HG03571 (cell line): Measurements from ENCODE around the gene EVL.

Experiments used
- ATAC-seq: cut with Tn5 transposase; IDR thresholded peaks from one replicate; pipeline ENCODE4 v1.9.1; 2021; ENCODE audit not compliant: unreplicated experiment

The EVL gene

DNA sequence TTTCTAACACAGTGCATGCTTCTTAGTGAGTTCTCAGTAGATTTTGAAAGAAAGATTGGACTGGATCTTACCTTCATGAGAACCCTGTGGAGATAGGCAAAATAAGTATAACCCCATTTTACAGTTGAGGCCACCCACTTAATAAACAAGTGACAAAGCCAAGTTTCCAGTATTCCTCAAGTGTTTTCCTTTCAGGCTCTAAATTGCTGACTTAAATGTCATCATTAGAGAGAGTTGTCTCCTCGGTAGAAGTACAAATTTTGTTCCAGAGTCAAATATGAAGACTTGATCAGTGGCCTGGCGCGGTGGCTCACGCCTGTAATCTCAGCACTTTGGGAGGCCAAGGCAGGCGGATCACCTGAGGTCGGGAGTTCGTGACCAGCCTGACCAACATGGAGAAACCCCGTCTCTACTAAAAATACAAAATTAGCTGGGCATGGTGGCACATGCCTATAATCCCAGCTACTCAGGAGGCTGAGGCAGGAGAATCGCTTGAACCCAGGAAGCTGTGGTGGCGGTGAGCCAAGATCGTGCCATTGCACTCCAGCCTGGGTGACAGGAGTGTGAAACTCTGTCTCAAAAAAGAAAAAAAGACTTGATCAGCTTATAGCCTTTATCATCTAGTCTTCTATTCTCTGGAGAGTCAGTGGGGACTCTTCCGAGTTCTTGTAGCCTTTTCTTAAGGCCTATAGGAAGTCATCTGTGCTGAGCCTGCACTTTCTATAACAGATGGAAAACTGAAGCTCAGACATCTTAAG is 708 bp upstream of the EVL start:
- peak; percentile 4 for ATAC-seq

DNA sequence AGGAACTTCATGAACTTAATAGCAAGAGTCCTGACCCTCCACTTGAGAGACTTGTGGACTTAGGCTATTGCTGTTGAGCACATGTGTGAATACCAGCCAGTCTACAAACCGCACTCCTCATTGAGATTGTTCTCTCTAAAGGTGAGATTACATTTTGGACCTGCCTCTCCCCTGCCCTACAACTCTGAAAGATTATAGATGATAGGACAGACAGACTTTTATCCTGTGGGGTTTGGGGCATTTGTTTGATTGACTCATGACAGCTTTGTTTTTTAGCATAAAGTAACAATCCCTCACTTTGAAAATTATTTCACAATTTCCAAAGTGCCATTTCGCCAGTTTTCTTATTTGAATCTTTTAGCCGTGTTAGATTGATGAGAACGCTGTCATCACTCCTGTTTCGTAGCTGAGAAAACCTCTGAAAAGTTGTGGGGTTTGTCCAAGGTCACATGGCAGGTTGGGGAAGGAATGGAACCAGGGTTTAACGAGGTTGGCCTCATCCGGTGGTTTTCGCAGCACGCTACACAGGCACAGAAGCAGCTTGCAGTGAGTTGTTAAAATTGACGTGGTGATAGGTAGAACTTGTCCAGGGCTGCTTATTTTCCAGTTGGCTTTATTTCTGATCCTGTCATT is 836 bp downstream of the EVL start:
- ATAC-seq: peak; percentile 28

DNA sequence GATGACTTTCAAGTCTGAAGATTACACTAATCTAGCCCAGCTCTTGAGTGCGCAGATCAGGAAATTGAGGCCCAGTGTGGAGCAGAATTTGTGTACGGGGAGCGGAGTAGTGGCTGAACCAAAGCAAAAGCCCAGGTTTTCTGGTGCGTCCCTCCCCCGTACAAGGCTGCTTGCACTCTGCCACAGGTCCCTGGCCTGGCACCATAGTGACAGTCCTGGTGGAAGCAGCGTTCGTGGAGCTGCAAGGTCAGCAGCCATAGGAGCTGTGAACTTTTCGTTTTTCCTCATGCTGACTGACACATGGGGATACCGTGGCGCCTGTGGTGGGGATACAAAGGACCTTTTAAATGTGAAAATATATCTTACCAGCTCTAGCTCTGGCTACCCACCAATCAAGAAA is 1.7 kb downstream of the EVL start:
- no peak for ATAC-seq

DNA sequence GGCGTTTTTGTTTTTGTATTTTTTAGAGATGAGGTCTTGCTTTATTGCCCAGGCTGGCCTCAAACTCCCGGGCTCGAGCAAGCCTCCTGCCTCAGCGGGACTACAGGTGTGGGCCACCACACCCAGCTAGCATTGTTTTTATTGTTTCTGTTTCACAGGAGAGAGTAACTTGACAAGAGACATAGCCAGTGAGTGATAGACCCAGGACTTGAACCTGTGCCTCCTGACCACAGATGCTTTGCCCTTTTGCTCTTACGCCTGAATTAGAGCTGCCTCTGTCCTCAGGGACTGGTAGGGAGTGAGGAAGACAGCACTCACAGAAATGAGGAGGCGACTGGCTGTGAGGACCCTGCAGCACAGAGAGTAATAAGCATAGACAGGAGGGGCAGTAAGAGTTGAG is 2.3 kb downstream of the EVL start:
- ATAC-seq: no peak

DNA sequence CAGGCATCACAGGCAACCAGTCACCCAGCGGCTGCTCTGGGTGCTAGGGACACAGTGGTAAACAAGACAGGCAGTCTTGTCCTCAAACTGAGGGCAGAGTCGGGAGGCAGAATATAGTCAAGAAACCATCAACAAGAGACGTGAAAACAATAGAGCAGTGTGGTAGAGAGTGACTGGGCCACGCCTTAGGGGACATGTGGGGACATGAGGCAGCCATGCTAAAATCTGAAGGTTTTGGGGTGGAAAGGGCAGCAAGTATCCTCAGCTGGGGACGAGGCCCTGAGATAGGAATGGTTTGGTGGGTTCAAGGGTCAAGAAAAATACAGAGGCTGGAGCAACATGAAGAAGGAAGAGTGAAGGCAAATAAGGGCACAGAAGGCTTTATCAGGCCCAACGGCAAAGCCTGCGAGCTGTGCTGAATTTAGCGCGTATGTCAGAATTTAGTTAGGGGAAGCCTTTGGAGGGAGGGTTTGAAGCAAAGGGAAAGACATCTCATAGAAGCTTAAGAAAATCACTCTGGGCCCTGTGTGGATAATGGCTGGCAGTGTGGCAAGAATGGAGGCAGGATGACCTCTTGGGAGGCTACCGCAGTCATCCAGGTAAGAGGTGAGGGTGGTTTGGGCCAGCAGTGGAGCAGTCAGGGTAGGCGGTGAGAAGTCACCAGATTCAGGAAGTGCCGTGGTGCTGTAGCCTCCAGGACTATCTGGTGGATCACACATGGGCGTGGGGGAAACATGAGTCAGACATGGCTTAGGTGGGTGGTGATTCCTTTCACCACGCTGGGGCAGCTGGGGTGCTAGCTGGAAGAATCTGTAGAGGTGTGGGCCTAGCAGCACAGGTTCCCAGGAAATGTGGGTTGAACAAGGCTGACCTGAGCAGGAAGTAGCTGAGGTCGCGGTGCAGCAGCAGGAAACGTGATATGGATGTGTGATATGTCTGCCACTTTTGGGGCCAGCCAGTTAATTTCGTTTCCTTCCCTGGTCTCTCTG is 3.0 kb downstream of the EVL start:
- ATAC-seq: peak; percentile 28

DNA sequence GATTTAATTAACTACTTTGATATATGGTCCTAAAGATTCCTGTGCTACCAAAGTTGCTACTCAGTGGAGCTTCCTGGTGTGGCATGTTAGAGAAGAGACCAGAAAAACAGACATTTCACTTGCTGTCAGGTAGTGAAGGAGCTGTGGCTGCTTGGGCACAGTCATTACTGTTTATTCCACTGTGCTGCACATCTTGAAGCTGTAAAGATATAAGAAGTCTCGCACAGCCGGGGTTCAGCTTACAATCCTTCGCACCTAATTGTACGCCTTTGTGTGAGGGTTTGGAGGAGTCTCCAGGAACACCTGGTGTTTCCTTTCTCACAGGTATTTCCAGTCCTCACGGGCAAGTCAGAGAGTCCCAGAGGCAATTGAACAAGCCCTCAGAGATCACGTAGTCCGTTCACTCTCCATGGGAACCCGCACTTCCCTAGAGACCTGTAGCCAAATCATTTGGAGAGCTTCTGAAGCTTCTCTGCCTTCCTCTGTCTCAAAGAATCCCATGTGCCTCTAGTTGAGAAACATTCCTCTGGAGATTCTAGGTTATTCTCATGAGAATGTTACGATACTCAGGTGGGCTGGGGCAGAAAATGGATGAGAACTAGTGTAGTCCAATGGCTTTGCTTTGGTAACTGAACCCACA is 4.1 kb downstream of the EVL start:
- no peak for ATAC-seq

DNA sequence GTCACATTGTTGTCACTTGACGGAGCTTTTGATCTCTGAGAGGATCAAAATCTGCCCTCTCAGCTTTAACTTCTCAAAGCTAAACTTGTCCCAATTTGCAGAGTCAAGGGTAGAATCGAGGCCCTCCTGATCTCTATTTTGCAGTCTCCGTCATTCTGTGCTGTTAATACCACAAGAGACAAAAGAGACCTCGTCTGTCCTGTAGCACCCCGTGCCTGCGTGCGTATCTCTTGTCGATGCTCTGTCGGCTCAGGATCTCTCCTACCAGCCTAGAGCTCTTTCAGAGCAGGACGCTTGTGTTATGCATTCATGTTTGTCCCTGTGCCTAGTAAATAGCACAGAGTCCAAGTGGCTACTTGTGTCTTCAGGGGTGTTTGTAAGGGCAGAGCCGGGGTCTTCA is 5.1 kb downstream of the EVL start:
- ATAC-seq: no peak

DNA sequence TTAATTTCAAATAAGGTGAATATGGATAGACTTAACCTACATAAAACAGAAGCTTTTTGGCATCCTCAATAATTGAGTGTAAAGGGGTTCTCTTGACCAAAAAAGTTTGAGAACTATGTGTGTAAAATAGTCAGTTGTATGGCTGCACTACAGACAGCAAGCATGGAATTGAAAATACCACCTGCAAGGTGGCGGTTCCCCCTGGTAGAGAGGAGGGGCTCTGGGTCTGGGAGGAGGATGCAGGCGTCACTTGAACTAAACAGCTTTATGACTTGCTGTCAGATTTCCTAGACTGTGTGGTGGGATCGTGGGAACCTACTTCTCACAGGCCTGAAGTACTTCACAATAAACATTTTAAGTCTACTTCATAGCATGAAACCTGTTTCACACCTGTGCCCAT is 6.3 kb downstream of the EVL start:
- no peak for ATAC-seq

DNA sequence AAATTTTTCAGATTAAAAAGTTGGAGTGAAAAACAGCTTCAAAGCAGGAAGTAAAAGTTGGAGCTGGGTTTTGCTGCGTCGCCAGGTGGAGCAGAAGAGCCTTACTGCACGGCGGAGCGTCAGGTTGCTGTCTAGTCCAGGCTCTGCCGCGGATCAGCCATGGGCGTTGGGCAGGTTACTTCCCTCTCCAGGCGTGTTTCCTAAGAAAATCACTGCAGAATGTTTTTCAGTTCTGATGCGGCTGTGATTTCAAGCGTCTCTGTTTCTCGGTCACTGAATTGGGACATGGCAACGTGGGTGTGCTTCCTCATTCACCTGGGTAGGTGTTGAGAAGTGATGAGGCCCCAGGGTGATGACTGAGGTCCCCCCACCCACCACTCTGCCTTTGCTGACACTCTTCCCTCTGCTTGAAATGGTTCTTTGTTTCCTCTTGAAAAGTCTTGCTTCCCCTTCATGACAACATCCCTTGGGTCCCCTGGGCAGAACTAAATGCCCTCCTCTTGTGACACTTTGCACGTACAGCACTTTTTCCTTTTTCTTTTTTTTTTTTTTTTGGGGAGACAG is 7.6 kb downstream of the EVL start:
- ATAC-seq: peak; percentile 26

DNA sequence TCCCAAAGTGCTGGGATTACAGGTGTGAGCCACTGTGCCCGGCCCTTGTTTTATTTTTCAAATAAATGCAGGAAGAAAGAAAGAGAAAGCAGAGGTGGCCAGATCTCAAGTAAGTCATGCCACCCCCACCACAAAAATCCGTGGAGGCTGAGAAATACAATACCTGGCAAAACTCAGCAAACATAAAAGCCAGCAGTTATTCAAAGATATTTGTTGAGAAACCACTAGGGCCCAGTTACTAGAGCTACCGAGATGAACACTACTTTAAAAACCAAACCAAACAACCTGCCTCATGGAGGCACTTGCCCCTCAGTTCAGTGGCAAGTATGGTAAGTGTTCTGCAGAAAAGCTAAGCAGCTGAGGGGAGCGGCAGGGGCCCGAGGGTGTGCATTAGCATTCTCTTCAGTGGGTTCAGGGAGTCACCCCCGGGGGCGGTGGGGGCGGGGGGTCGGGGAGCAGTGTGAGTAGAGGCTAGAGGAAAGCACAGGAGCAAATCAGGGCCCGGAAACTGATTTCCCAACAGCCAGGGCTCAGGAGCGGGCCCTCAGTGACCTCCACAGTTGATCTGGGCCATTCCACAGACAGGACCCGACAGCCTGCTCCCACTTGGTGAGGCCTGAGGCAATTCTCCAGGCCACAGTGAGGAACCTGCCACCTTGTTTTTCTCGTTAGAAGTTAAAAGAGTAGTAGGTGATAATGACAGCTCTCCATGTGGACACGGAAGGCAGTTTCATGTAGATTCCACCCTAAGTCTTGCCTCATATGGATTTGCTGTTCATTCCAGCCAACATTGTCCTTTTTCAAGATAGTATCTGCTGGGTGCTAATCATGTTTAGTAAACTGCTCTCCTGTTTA is 8.6 kb downstream of the EVL start:
- ATAC-seq: no peak

DNA sequence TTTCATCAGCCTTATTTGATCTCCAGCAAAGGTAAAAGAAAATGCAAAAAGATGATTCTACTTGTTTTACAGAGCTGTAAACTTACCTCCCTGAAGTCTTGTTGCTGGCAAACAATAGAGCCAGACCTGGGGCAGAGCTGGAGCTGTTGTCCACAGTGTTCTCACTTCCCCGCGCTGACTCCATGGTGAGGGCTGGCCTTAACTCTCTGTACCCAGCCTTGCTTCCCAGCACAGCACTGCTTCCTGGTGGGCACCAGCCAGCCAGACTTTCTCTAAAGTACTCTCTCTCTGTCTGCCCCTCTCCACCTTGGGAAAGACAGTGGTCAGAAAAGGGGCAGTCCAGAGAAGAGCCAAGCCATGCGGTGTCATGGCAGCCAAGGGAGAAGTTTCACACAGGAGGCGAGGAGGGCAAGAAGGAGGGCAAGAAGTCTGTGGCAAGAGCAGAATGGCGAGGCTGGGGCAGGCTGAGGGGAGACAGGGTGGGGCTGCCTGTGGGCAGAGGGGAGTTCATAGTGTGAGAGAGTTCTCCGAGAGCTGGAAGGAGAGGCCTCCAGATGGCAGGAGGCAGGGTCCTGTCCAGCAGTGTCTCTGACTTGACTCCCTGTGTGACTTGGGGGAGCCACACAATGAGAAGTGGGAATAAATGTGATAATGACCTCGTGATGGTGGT is 9.3 kb downstream of the EVL start:
- ATAC-seq: no peak

DNA sequence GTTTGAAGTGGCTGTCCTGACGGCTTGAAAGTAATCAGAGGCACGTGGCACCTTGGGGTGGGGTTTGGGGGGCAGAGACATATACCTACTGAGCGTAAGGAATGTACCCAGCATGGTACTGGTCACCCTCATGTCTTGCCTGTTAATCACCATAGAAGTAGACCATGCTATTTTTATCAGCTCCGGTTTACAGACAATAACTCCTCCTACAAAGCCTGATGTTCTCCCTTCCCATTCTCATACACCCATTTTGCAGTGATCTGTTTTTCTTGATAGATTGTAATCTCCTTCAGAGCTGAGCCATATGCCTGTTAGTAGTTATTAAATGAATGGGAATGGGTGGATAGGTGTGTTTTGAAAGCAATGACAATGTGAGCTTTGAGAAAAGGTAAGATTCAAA is 10.5 kb downstream of the EVL start:
- ATAC-seq: no peak

DNA sequence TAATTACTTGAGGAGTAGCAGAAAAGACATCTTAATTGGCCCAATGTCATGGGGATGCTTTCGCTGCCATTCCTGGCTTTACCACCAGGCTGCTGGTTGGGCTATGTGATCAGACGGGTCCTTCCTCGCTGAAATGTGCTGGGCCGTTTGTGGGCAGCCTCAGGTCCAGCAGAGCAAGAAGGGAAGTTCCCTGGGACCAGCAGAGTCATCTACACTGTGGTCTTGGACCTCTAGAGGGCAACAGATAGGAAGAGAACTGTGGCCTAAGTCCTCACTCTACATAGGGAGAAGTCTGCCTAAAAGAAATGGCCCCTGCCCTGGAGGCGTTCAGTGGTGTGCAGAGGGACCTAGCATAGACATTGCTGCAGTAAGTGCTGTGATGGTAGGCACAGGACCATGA is 10.9 kb downstream of the EVL start:
- no peak for ATAC-seq

DNA sequence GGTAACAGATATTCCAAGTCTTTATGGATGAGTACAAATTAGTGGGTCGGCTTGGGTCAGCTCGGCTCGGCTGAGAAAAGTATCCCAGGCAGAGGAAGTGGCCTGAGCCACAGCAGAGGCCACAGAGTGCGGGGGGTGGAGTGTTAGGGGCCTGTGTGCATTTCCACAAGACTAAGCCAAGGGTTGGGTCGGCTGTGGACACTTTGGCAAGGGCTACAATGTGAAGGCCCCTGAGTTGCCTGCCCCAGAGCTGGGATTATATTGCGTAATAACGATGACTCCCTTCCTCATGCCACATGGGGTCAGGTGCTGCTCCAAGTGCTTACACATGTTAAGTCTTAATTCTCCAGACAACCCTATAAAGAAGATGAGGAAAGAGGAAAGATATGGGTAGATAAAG is 11.4 kb downstream of the EVL start:
- no peak for ATAC-seq

DNA sequence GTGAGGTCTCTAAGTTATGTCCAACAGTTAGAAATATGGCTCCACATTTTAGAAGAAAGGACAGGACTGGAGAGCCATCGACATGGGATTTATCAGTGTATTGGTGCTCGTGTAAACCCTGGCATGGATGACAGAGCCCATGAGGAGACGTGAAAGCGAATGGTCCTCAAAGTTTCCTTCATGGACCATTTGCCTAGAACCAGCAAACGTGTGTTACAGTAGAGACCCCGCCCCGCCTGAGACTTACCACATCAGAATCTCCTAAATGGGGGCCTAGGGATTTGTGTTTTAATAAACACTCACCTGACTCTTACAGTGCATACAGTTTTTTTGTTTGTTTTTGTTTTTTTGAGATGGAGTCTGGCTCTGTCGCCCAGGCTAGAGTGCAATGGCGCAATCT is 12.2 kb downstream of the EVL start:
- ATAC-seq: no peak

DNA sequence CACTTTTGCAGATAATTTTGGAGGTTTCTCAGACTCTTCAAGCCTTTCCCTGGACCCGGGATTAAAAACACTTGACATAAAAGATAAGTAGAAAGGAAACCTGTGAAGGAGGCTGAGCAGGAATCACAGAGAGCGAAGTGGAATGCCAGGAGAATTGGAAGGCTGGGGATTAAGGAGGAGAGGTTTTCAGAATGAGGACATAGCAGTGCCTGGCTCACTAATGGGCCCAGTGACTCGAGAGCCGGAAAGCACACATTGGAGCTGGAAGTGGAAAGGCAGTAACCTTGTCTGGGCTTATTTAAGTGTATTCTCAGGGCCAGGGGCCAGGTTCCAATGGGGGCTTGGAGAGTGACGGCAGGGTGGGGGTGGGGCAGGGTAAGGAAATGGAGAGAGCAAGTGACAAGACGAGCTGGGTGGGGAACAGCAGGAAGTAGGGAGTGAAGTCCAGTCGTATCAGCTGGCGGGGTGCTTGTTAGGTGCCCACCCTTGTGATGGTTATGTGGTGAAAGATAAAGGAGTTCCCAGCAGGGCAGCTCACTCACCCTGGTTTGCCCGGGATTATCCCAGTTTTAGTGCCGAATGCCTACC is 13.1 kb downstream of the EVL start:
- no peak for ATAC-seq

DNA sequence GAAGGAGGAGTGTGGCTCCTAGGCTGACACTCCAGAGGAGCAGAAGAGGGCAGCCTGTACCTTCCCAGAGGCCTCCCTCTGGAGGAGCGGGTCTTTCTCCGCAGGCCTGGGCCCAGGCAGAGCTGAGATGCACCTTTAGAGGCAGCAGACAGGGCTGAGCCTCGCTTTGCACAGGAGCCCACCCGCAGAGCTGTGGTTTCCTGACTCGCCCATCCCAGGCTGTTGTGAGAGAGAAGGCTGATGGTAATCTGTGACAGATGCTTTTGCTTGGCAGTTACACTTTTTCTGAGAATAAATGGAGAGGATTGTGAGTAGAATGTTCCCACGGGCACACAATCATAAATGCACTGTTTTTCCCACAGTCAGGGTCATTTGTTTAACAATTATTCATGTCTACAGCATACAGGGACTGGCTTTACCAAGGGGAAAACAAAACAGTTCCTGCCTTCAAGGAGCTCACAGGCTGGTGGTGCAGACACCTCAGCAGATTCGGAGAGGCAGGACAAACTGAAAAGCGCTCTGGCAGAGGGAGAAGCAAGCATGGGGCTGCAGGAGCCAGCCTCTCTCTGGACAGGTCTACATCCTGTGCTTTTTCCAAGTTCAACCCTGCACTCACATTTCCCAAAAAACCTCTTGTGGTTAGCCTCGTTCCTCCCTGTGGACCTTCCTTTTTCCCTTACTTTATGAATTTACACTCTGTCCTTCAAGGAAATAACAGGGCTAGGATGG is 13.9 kb downstream of the EVL start:
- peak; percentile 74 for ATAC-seq

DNA sequence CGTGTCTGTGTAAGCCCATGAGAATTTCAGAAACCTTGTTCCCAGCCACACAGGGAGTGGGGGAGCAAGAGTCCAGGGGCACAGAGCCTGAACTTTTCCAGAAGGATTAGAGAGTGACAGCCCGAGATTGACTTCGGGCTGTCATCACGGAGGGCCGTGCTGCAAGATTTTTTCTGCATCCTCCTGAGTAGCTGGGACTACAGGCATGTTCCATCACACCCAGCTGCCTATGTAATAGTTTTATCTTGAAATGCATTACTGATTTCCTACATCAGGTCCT is 14.4 kb downstream of the EVL start:
- no peak for ATAC-seq

DNA sequence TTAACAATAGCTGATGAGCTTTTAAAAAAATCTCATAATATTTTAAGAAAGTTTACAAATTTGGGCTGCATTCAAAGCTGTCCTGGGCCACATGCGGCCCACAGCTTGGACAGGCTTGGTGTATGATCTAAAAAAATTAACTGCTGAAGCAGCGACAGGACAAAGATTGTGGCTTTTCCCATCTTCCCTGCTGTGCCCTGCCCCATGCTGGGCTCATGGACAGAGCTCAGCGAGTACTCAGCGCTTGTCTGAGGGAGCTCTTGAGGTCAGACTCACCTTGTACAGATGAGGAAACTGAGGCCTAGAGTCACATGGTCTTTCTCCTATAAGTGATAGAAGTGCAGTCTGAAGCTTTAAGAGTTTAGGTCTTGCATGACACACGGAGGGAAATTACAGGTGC is 15.0 kb downstream of the EVL start:
- no peak for ATAC-seq
